Mucosa of descending colon (tissue), 3 donors: ENCODE results near the gene IL17D. TPM values are rescaled to one million over a fixed set of nuclear protein-coding genes. Genes with fewer than 3 reads are reported as not detected.

Experiments used
- ATAC-seq: fragments of 200-7000 bp; cut with Tn5 transposase; one replicate; pipeline ENCODE4 v1.9.1; 2020; ENCODE audit warnings: mild to moderate bottlenecking, moderate library complexity
- DNase-seq, 3 donors: peaks; one replicate each; pipeline ENCODE4 v3.0.0-alpha.2; 2020
- H3K36me3 ChIP-seq: fragments of 200-600 bp; one replicate; pipeline ENCODE4 v1.8.0; 2021; ENCODE audit warnings: low read depth, mild to moderate bottlenecking
- H3K4me1 ChIP-seq: fragments of 200-600 bp; one replicate; pipeline ENCODE4 v1.8.0; 2021; ENCODE audit warnings: low read depth, mild to moderate bottlenecking
- H3K4me3 ChIP-seq: fragments of 200-600 bp; one replicate; pipeline ENCODE4 v1.8.0; 2021; ENCODE audit warnings: mild to moderate bottlenecking
- H3K9me3 ChIP-seq: fragments of 200-600 bp; one replicate; pipeline ENCODE4 v1.8.0; 2021; ENCODE audit warnings: mild to moderate bottlenecking
- CTCF ChIP-seq: fragments of 200-600 bp; IDR thresholded peaks from one replicate; pipeline ENCODE4 v1.8.0; 2022; ENCODE audit warnings: antibody characterized with exemption, mild to moderate bottlenecking
- intact Hi-C, 2 donors: fragments of 100-400 bp; cut with DNase I in 1 of 2; cut with micrococcal nuclease in 1 of 2; formaldehyde crosslinking; loops; one replicate each; pipeline versions ENCODE4 v1.11.0 to v1.11.1; 2022; cut with DNase I, micrococcal nuclease
- total RNA-seq, 3 donors: library from RNA; stranded (reverse); fragmentation: NEBNext Ultra II Directional in 2 of 3; extraction: Animal tissue kit (Norgen Biotek cat#: 25700) in 2 of 3; gene quantifications; one replicate each; pipeline versions ENCODE4 v1.2.1 to v1.2.4, GENCODE V29; 2021 to 2023
- donor health status: DM: no; HTN: no; CAD: no; lungs with moderate emphysema.
- donor health status: DM: no; HTN: no; CAD: no.
- donor health status: DM: no; HTN: yes; CAD: no.

IL17D gene
- total RNA-seq, 3 donors from 2014 or later = 0.41 to 1.5 (median 0.41) TPM

DNA sequence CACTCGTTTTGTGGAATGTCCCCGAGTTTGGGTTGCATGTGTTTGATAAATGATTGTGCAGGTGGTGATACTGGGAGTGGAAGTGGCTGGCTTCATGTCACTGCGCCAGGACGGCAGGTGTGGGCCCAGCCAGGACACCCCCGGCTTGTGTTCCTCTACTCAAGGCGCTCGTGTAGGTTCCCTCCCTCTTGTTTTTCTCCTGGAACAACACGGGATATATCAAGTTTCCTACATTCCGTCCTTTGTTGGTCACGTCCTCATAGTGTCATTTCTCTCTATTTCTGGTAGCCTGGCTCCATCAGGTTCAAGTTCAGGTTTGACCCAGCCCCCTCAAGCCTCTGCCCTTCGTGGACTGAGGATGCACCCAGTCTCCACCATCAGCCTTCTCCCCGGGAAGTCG is 16.3 kb downstream of the IL17D start:
- no peak for ATAC-seq
- no peaks in the 10 kb centered on the region for H3K36me3 ChIP-seq
- H3K4me1 ChIP-seq = peaks cover 12% of the 10 kb centered on the region
- no peaks in the 10 kb centered on the region for H3K9me3 ChIP-seq
- H3K4me3 ChIP-seq = no peak overlapping the region
- TF ChIP-seq CTCF = no peak
- intact Hi-C loops = loop anchor here (10.0 kb wide), 1 partner anchor 205 kb away; no protein-coding TSS in a partner anchor
- DNase-seq = no peak

GRCh38 chr13:20720499-20720898 is 17.0 kb downstream of the IL17D start:
- Histone ChIP-seq H3K9me3 (no peaks in the 10 kb centered on the region), H3K4me1 (peaks cover 12% of the 10 kb centered on the region), H3K4me3 (no peak overlapping the region), H3K36me3 (no peaks in the 10 kb centered on the region)
- no peak for TF ChIP-seq CTCF
- no peak for ATAC-seq
- DNase-seq = no peak
- intact Hi-C loops = no loop called here

GRCh38 chr13:20721058-20721453 is 17.6 kb downstream of the IL17D start:
- H3K9me3 ChIP-seq = no peaks in the 10 kb centered on the region
- no peaks in the 10 kb centered on the region for H3K36me3 ChIP-seq
- H3K4me3 ChIP-seq = no peak overlapping the region
- TF ChIP-seq CTCF = no peak
- peaks cover 12% of the 10 kb centered on the region for H3K4me1 ChIP-seq
- no peak for ATAC-seq
- no peak for DNase-seq
- intact Hi-C loops = no loop called here

GRCh38 chr13:20721454-20722357 is 18.2 kb downstream of the IL17D start:
- H3K4me1 ChIP-seq = peaks cover 12% of the 10 kb centered on the region
- no peak overlapping the region for H3K4me3 ChIP-seq
- no peaks in the 10 kb centered on the region for H3K36me3 ChIP-seq
- peak; percentile 74 for ATAC-seq
- TF ChIP-seq CTCF = no peak
- intact Hi-C loops = no loop called here
- no peaks in the 10 kb centered on the region for H3K9me3 ChIP-seq
- DNase-seq = peak; percentile 46 to 57 (median 49)

GRCh38 chr13:20727856-20728255 is 24.4 kb downstream of the IL17D start:
- ATAC-seq (no peak), DNase-seq (no peak)
- no peaks in the 10 kb centered on the region for H3K4me1 ChIP-seq
- H3K4me3 ChIP-seq = no peak overlapping the region
- TF ChIP-seq CTCF = no peak
- no peaks in the 10 kb centered on the region for H3K9me3 ChIP-seq
- no peaks in the 10 kb centered on the region for H3K36me3 ChIP-seq
- intact Hi-C loops = no loop called here
